Liver (tissue), 9 donors: ENCODE results near the gene ACSM6. TPM values are rescaled to one million over a fixed set of nuclear protein-coding genes. Genes with fewer than 3 reads are reported as not detected.

Experiments used
- DNase-seq: peaks from one replicate; pipeline ENCODE4 v3.0.0-alpha.2; 2017; ENCODE audit warnings: low spot score
- H3K27ac ChIP-seq, 2 donors: one replicate each; pipeline ENCODE4 v1.7.0; 2013; ENCODE audit warnings: inconsistent platforms in 2 of 2, low read length in 2 of 2, control low read depth in 1 of 2, low read depth in 1 of 2, mild to moderate bottlenecking in 1 of 2
- H3K27me3 ChIP-seq, 4 donors: one replicate each; pipeline versions ENCODE4 v1.6.1 to v1.7.0; 2013; ENCODE audit warnings: low read length in 3 of 4, inconsistent platforms in 1 of 4, mild to moderate bottlenecking in 1 of 4, moderate library complexity in 1 of 4; ENCODE audit not compliant: control insufficient read depth in 4 of 4, insufficient read depth in 4 of 4
- H3K36me3 ChIP-seq, 4 donors: one replicate each; pipeline versions ENCODE4 v1.6.1 to v1.7.0; 2013; ENCODE audit warnings: low read length in 3 of 4, mild to moderate bottlenecking in 3 of 4, low read depth in 1 of 4, moderate library complexity in 1 of 4; ENCODE audit not compliant: control insufficient read depth in 4 of 4, insufficient read depth in 3 of 4
- H3K4me1 ChIP-seq, 4 donors: one replicate each; pipeline versions ENCODE4 v1.6.1 to v1.7.0; 2013; ENCODE audit warnings: low read length in 3 of 4, mild to moderate bottlenecking in 3 of 4, moderate library complexity in 1 of 4; ENCODE audit not compliant: control insufficient read depth in 4 of 4, insufficient read depth in 4 of 4
- H3K4me3 ChIP-seq, 3 donors: one replicate each; pipeline versions ENCODE4 v1.6.1 to v1.7.0; 2013; ENCODE audit warnings: low read length in 3 of 3, control low read depth in 1 of 3, low read depth in 1 of 3, mild to moderate bottlenecking in 1 of 3
- H3K9ac ChIP-seq, 2 donors: one replicate each; pipeline ENCODE4 v1.7.0; 2013; ENCODE audit warnings: low read length in 2 of 2, mild to moderate bottlenecking in 2 of 2, moderate library complexity in 2 of 2, control low read depth in 1 of 2, low read depth in 1 of 2
- H3K9me3 ChIP-seq, 4 donors: one replicate each; pipeline versions ENCODE4 v1.6.1 to v1.7.0; 2013; ENCODE audit warnings: low read length in 3 of 4; ENCODE audit not compliant: control insufficient read depth in 4 of 4
- CTCF ChIP-seq: fragments of 150-350 bp; IDR thresholded peaks from 2 replicates; pipeline ENCODE4 v1.5.1; 2017; ENCODE audit warnings: improper control_type of control experiment, low read depth, low read length; ENCODE audit not compliant: missing input control
- EGR1 ChIP-seq, 2 donors: IDR thresholded peaks; 2 replicates each; pipeline ENCODE4 v1.6.1; 2016 to 2018; ENCODE audit warnings: antibody characterized with exemption in 2 of 2, low read depth in 2 of 2
- FOXA1 ChIP-seq: IDR thresholded peaks from 2 replicates; pipeline ENCODE4 v1.6.1; 2016; ENCODE audit warnings: antibody characterized with exemption
- GABPA ChIP-seq, 2 donors: IDR thresholded peaks in 1 of 2; conservative IDR thresholded peaks in 1 of 2; 2 replicates each; pipeline ENCODE4 v1.6.1; 2016; ENCODE audit warnings: antibody characterized with exemption in 2 of 2, mild to moderate bottlenecking in 1 of 2, moderate library complexity in 1 of 2
- HNF4A ChIP-seq, 2 donors: conservative IDR thresholded peaks; 2 replicates each; pipeline ENCODE4 v1.6.1; 2016; ENCODE audit warnings: antibody characterized with exemption in 2 of 2, mild to moderate bottlenecking in 2 of 2
- HNF4G ChIP-seq: IDR thresholded peaks from 2 replicates; pipeline ENCODE4 v1.6.1; 2016; ENCODE audit warnings: antibody characterized with exemption
- RAD21 ChIP-seq, 2 donors: IDR thresholded peaks; 2 replicates each; pipeline ENCODE4 v1.6.1; 2016; ENCODE audit warnings: antibody characterized with exemption in 2 of 2, mild to moderate bottlenecking in 2 of 2
- REST ChIP-seq: IDR thresholded peaks from 2 replicates; pipeline ENCODE4 v1.6.1; 2016; ENCODE audit warnings: antibody characterized with exemption, mild to moderate bottlenecking
- RXRA ChIP-seq, 2 donors: IDR thresholded peaks; 2 replicates each; pipeline ENCODE4 v1.6.1; 2017 to 2018; ENCODE audit warnings: antibody characterized with exemption in 2 of 2, mild to moderate bottlenecking in 1 of 2
- TAF1 ChIP-seq: conservative IDR thresholded peaks from 2 replicates; pipeline ENCODE4 v1.6.1; 2016; ENCODE audit warnings: antibody characterized with exemption, mild to moderate bottlenecking
- YY1 ChIP-seq: IDR thresholded peaks from 2 replicates; pipeline ENCODE4 v1.6.1; 2016; ENCODE audit warnings: antibody characterized with exemption, mild to moderate bottlenecking
- ZBTB33 ChIP-seq: IDR thresholded peaks from 2 replicates; pipeline ENCODE4 v1.6.1; 2016; ENCODE audit warnings: antibody characterized with exemption
- WGBS: extraction: QIAGEN DNeasy Blood & Tissue Kit; methylation state at CpG from one replicate; pipeline ENCODE4 v1.1.7; 2013; 5-methylcytosine and 5-hydroxymethylcytosine counted together
- polyA plus RNA-seq, 2 donors: library from polyadenylated mRNA; stranded (reverse) in 1 of 2; unstranded in 1 of 2; fragments of 200-250 nt in 1 of 2; fragments of >200 nt in 1 of 2; fragmentation: Nextera tagmentation in 1 of 2; extraction: Ambion mirVana in 1 of 2; gene quantifications; one replicate each; pipeline versions ENCODE4 v1.2.1 to v1.2.3, GENCODE V29; 2013 to 2015
- total RNA-seq, 2 donors: library from RNA; depleted of rRNA; stranded (reverse); fragments of >200 nt; gene quantifications; one replicate each; pipeline ENCODE4 v1.2.3, GENCODE V29; 2014
- TF ChIP-seq, protein P1 (sequence below): IDR thresholded peaks from 2 replicates; pipeline ENCODE4 v1.6.1; 2016; ENCODE audit warnings: antibody characterized with exemption
- donor health status: healthy.
- donor health status: healthy.
- donor health status: healthy.
- donor health status: healthy.
- donor health status: healthy.

Gene ACSM6
- total and polyA plus RNA-seq, 4 donors = not detected

- Histone ChIP-seq H3K4me1 (peaks cover 0 to 8% (median 4%) of the 10 kb centered on the region in 4 donors), H3K9ac (no peak overlapping the region), H3K4me3 (no peak overlapping the region), H3K27me3 (no peaks in the 10 kb centered on the region), H3K27ac (peak overlapping the region in 1 of 2 donors; percentile 37), H3K9me3 (no peaks in the 10 kb centered on the region), H3K36me3 (peaks cover 1 to 35% (median 19%) of the 10 kb centered on the region in 4 donors)
- no peak for DNase-seq
- 88% methylated on average over 6 of the region's 6 CpGs for WGBS
- TF ChIP-seq REST = no peak
- TF ChIP-seq HNF4G = no peak
Observed at GRCh38 chr10:95264227-95265051, 70.4 kb downstream of the ACSM6 start.

DNA sequence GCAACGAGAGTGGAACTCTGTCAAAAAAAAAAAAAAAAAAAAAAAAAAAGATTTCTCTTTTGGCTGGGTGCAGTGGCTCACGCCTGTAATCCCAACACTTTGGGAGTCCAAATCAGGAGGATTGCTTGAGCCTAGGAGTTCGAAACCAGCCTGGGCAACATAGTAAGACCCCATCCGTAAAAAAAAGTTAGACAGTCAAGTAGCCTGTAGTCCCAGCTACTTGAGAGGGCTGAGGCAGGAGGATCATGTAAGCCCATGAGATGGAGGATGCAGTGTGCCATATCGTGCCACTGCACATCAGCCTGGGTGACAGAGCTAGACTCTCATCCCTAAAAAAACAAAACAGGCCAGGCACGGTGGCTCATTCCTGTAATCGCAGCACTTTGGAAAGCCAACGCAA, 71.5 kb downstream of the ACSM6 start:
- Histone ChIP-seq H3K4me1 (peaks cover 0 to 8% (median 4%) of the 10 kb centered on the region in 4 donors), H3K27ac (no peak overlapping the region), H3K36me3 (peaks cover 3 to 28% (median 15%) of the 10 kb centered on the region in 4 donors), H3K4me3 (no peak overlapping the region), H3K27me3 (no peaks in the 10 kb centered on the region), H3K9ac (no peak overlapping the region), H3K9me3 (no peaks in the 10 kb centered on the region)
- TF ChIP-seq HNF4G (no peak), RXRA (IDR thresholded peaks at IDR 0.05) (no peak), HNF4A (conservative IDR thresholded peaks at IDR 0.05) (no peak), TAF1 (no peak), YY1 (no peak), RAD21 (IDR thresholded peaks at IDR 0.05) (no peak), GABPA (IDR thresholded peaks at IDR 0.05 in 1 of 2, conservative IDR thresholded peaks at IDR 0.05 in 1 of 2) (no peak), CTCF (no peak), ZBTB33 (no peak), EGR1 (IDR thresholded peaks at IDR 0.05; ENCODE audit: low read depth in 2 of 2) (no peak), FOXA1 (no peak)
- TF ChIP-seq, protein P1, sequence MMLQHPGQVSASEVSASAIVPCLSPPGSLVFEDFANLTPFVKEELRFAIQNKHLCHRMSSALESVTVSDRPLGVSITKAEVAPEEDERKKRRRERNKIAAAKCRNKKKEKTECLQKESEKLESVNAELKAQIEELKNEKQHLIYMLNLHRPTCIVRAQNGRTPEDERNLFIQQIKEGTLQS = no peak
- no peak for DNase-seq
- 96% methylated on average over 8 of the region's 8 CpGs for WGBS
